ENCODE results near the gene SIVA1.

SIVA1 gene

GRCh38 chr14:104798300-104799243 lies 45.6 kb downstream of the SIVA1 start:
- no peak for DNase-seq

- no peak for DNase-seq
These were observed 46.5 kb downstream of the SIVA1 start for GRCh38 chr14:104799244-104800014.

DNA sequence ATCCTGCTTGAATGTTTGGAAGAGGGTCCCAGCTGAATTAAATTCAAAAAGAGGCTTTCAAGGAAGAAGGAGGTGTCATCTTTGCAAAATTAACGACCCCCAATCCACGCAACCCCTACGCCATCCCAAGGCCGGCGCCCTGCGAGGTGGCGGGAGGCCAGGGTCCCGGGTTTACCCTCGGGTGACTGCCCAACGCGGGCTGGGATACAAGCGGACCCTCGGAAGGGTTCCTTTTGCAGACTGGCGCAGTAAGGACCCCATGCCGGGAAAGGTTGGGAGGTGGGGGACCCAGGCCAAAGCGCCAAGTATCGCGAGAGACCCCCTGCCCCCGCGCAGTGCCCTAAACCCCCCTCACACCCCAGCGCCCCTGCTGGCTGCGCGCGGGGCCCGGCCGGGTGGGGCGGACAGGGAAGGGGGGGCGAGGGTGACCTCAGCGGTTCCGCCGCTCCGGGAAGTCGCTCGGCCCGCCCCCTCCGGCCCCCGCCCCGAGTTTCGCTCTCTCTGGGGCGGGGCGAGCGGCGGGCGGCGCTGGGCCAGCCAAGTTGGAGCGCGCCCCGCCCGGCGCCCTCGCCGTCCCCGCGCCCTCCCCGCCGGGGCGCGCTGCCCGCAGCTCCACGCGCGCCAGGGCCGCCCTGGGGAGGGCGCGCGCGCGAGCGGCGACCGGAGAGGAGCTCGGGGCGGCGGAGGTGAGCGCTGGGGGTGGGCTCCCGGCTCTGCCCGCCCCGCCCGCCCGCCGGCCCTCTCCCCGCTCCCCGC lies 47.2 kb downstream of the SIVA1 start:
- peak; percentile 77 to 81 for DNase-seq

GRCh38 chr14:104800771-104801519 lies 48.0 kb downstream of the SIVA1 start, which contains the start of gene ZBTB42:
Gene ZBTB42 (plus strand): TSS chr14:104801101. CDS start chr14:104801198, 97 bp downstream.
- peak; percentile 71 to 77 for DNase-seq

GRCh38 chr14:104801520-104802393 lies 48.8 kb downstream of the SIVA1 start:
- no peak for DNase-seq

DNA sequence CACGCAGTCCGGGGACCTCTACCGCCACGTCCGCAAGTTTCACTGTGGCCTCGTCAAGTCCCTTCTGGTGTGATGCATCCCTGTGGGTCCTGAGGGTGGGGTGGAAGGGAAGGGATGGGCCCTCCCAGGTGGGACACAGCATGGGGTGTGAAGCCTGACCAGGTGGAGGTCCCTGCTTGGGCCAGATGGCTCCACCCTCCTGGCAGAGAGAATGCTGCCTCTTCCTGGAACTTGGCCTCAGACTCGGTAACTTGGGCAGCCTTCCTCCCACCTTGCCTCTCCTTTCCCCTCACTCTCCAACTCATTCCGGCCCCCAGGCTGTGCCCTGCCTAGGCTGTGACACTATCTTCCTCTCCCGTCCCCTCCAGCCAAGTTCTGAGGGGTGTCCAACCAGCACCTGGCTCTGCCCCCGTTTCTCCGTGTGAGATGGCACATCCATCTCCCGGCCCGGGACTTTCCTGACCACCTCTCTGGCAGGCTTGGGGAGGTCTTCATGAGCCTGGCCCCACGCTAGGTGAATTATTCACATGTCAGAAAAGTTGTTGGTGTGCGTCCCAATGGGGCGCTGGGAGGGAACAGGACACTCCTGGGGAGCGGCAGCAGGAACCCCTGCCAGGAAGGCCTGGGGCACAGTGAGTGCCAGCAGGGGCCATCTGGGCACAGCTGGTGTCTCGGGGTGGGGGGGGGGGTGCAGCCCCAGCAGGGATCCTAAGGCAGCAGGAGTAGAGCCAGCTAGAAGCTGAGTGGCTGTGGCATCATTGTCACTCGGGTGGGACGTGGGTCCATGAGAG lies 49.6 kb downstream of the SIVA1 start:
- DNase-seq = no peak

DNA sequence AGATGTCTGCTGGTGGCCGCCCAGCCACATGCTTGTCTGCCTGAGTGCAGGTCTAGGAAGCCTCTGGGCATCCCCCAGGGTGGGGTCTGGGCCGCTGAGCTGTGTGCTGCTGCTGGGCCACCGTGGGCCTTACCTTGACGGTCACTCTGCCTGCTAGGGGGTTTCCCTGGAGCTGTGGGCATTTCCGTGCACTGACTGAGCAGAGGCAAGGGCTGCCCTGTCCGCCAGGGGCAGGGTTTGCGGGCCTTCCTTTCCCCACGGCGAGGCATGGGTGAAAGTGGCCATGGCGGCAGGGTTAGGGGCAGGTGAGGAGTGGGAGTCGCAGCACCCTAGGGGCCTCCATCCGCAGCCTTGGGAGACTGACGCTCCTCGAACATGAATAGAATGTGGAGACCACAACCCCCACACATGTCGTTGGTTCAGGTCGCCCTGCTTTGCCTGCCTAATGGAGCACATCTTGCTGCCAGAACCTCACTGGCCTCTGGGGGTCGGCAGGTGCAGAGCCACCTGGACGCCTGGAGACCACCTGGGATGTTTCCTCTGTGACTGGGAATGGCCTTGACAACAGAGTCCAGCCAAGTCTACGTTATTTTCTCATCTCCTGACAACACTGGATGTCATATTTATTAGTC lies 50.4 kb downstream of the SIVA1 start:
- DNase-seq = no peak

GRCh38 chr14:104803912-104804410 lies 51.0 kb downstream of the SIVA1 start:
- no peak for DNase-seq

DNA sequence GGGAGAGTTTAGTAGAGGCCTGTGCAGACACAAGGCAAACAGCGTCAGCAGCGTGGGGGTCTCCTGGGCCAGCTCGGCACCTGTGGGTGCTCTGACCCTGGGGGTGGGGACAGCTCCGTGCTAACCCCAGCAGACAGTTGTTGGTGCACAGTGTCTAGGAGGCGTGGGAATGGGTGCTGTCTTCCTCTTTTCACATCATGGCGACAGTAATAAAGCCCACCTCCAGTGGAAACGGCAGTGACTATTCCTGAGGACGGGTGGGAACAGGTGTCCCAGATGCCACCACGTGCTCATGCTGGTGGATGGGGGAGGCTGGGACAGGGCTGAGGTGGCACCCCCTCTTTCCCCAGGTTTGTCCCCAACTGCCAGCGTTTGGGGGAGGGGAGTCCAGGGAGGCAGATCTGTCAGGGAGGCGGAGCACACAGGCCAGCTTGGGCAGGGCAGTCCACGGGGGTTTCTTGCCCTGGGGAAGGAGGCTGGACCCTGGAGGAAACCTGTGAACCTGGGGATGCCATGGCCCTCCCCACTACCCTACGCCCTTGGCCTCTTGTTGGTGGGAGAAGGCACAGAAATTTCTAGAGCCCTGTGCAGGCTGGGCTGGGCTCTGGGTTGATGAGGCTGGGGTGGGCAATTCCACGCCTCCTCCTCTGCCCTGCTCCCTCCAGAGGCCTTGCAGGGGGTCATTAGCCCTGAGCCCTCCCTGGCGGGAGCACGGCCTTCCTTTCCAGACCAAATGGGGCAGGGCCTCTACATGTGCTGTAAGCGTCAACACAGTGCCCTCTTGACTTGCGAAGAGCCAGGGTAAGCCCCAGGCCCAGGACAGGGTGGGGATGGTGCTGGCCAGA lies 51.8 kb downstream of the SIVA1 start:
- no peak for DNase-seq

DNA sequence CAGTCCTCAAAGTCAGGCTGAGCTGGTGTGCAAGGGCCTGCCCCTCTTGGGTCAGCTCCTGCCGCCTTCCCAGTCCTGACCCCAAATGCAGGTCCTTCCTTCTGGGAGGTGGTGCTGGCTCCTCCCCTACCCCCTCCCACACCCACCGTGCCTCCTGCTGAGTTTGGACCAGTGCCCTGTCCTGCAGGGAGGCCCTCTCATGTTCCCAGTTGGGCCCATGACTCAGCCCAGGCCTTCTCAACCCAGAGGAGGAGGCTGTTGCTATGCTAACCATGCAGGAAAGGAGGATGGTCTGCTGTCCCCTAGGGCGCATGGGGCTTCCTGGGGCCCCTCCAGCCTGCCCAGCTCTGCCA lies 52.4 kb downstream of the SIVA1 start:
- no peak for DNase-seq

- DNase-seq = no peak
These were observed 53.1 kb downstream of the SIVA1 start for GRCh38 chr14:104805941-104806624.

DNA sequence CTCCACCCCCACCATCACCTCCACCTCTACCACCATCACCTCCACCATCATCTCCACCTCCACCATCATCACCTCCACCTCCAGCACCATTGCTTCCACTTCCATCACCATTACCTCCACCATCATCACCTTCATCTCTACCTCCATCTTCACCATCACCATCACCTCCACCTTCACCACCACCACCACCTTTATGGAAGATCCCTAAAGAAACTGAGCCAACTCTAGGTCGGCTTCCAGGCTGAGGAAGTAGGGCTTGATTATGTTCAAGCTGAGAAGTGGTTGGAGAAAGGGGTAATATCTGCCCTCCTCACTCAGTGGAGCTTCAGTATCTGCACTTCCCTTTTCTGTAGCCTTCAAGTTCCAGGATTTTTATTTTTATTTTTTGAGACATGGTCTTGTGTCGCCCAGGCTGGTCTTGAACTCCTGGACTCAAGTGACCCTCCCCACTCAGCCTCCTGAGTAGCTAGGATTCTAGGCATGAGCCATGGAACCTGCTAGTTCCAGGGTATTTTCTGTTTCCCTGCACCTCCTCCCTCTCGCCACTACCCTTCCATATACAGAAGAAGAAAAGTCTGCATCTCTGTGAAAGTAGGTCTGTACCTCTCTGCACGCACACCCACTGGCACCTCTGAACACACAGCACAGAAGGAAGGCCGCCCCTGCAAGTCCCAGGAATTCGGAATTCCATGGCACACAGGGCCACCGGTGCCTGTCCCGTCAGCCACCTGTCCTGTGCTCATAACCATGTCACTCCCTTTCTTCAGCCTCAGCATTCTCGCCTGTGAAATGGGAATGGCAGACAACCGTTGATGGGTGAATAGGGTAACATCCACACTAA lies 53.9 kb downstream of the SIVA1 start:
- DNase-seq = no peak

- no peak for DNase-seq
These were observed 55.5 kb downstream of the SIVA1 start for GRCh38 chr14:104808456-104808855.

Measured in activated CD4-positive, alpha-beta T cell treated with anti-CD3 and anti-CD28 coated beads, Interleukin-2, amount 50 U/mL, for 48 hours (primary cell).